ENCODE data around the gene MRPL36.
"Not testable (repeated sequence)": the region's sequence is repeated elsewhere in the genome, so short reads cannot be mapped to it uniquely, and the experiment has no call there.

MRPL36 gene

DNA sequence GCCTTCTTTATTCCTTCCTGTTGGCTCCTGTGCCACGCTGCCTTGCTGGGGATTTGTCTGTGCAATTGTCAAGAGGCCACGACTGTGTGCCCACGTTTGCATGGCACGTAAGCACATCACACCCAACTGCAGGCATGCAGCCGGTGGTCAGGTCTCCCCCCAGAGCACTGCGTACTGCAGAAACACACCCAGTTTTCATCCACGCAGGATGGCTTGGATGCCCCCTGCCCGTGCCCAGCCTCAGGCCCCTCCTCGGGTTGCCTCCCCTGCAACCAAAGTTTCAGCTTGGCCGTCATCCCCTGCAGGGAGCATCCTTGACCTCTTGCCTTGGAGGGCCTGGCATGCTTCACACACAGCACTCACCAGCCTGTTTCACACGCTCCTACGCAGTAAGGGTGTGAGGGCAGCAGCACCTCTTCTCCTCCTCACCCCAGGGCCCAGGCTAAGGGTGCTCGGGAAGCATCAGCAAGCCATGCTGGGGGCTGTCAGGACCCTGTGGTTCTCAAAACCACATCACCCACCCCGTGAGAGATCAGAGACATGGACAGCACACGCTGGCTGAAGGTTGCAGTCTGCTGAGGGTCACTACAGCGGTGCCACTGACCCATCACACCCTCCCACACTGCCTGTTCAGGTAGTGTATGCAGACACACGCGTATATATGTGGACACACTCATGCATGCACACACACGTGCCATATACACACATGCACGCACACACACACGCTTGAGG, 3.1 kb downstream of the MRPL36 start:
- DNase-seq (ENCODE audit: low read depth) = no peak

DNA sequence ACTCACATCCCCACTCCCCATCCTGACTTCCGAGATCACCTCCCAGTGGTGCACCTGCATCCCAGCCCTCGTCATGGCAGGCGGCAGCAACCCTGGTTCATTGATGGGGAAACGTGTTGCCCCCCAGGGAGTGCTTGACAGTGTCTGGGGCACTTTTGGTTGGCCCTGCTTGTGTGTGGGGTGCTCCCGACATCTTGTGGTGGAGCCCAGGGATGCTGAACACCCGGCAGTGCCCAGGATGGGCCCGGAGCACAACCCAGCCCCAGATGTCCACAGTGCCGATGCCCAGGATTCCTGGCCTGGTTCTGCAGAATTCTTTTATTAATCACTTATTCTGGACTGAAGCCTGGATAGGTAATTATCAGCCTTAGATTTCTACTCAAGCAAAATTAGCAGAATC, 3.7 kb downstream of the MRPL36 start:
- DNase-seq (ENCODE audit: low read depth) = no peak

DNA sequence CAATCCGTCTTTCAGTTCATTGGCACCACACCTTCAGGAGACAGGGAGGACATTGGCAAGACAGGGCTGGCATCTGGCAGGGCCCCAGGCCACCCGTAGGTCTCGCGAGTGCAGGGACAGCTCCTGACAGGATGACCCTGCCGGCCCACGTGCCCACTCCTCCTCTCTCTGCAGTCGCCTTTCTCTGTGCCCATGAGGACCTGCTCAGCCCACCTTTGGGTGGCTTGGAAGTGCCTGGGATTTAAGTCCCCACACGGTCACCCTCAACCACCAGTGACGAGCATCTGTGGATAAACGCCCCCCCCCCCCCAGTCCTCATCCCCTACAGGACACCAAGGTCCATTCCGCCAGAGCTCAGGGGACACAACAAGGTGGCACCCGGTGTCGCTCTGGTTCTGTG, 4.1 kb downstream of the MRPL36 start:
- no peak for DNase-seq (ENCODE audit: low read depth)

DNA sequence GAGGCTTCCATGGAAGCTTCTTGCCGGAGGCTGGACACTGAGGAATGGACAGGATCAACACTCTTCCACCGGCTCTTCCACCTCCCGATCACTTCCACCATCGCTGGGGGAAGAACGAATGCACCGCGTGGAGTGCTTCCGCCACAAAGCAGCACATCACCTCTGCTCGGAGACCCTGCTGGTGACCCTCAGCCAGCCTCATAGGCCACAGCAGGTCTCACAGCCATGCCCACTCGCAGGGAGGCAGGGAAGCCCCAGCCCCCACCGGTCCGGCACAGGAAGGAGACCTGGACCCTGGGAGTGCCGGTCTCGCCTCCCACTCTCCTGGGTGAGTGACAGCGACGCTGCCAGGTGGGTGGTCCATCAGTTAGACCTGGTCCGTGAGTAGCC, 4.7 kb downstream of the MRPL36 start:
- no peak for DNase-seq (ENCODE audit: low read depth)

GRCh38 chr5:1793966-1794900, 5.4 kb downstream of the MRPL36 start:
- no peak for DNase-seq (ENCODE audit: low read depth)

DNA sequence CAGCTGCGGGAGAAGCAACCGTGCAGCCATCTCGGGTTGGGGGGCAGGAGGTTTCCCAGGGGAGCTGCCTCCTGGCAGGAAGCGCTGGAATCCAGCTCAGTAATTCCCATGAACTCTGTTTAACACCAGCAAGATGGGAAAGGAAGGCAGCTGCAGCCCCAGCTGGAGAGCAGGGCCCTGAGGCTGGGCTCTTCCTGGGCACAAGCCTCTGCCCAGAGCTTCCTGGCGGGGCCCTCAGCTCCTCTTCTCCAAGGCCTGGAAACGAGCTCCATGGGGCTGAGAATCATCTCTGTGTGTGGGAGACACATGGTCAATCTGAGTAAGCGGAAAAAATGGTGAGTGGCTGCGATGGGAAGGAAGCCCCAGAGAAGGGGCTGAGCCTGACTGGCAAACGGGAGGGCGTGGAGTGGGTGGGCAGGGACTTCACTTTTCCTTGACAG, 6.3 kb downstream of the MRPL36 start:
- no peak for DNase-seq (ENCODE audit: low read depth)

- no peak for DNase-seq (ENCODE audit: low read depth)
Observed at GRCh38 chr5:1792842-1793266, 6.8 kb downstream of the MRPL36 start.

DNA sequence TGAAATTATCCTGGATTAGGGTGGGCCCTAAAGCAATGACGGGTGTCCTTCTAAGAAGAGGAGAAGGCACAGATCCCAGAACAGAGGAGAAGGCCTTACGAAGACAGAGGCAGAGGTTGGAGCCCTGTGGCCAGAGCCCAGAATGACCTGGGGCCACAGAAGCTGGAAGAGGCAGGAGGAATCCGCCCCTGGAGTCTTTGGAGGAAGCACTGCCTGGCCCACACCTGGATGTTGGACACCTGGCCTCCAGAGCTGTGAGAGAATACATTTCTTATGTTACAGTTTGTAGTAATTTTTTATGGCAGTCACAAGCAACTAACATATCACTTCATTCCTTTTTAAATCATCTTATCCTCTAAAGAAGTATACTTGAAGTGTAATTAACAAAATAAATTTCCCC, 8.5 kb downstream of the MRPL36 start:
- no peak for DNase-seq (ENCODE audit: low read depth)

DNA sequence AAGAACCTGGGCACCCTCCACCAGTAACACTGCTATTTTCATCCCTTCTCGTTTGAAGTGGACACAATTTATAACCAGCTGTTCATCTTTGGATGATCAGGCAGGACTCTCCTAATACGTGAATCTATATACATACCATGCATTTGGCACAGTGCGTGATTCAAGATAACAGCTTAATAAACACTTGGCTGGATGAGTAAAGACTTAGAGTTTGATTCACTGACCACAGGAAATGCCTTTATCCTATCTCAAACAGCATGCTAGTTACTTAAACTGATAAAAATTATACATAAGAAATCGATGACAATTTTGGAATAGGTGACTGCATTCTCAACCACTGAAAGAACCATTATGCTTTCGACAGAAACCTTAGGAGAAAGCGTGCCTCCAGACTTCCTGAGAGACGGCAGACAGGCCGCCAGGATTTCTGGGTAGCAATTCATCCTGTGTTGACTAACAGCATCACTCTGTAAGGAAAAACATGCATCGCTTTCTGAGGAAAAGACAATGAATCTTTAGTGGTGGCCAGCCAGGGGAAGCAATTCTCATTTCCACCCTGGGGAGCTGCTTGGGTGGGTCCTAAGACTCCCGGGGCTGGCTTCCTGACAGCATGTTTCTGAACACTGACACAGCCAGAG, 9.7 kb downstream of the MRPL36 start:
- DNase-seq (ENCODE audit: low read depth) = no peak

DNA sequence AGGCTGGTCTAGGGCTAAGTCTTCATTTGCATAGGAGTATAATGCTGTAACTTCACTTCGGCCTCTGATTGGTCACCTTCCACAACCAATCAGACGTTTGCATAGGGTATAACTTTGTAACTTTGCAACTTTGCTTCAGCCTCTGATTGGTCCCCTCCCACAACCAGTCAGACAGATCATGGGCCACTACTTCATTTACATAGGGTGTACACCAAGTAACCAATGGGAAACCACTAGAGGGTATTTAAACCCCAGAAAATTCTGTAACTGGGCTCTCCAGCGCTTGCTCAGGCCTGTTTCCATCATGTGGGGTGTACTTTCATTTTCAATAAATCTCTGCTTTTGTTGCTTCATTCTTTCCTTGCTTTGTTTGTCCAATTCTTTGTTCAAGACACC, 10.2 kb downstream of the MRPL36 start:
- not testable (repeated sequence) for DNase-seq (ENCODE audit: low read depth)

DNA sequence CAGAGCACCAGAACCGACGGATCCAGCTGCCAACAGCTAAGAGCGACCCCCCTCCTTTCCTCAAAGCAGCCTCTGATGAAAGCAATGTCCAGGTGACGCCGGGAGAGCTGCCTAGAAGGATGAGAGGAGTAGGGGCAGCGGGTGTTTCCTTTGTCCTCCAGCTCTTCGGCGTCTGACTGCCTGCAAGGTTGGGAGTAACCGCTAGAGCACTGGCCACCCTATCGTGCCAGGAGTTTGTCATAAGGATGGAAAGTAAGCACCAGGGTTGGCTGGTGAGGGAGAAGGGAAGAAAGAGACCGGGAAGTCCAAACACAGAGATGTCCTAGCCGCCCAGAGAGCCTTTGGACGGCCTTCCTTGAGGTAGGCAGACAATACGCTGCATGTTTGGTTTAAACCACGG, 10.8 kb downstream of the MRPL36 start:
- DNase-seq (ENCODE audit: low read depth) = no peak

DNA sequence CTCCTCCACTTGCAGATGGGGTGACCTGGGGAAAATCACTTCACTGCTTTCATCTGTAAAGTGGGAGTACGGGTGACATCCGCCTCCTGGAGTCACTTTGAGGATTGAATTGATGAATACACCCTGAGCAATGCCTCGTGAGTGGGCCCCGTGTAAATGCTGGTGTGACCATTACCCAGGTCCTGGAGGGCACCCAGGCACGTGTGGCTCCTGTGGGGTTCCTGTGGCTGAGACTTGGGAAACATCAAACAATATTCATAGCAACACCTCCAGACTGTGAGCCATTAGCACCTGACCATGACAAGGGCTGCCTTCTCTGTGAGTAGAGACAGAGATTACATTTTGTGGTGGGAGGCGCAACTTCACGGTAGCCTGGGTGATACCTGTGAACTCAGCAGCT, 11.4 kb downstream of the MRPL36 start:
- DNase-seq (ENCODE audit: low read depth) = no peak

DNA sequence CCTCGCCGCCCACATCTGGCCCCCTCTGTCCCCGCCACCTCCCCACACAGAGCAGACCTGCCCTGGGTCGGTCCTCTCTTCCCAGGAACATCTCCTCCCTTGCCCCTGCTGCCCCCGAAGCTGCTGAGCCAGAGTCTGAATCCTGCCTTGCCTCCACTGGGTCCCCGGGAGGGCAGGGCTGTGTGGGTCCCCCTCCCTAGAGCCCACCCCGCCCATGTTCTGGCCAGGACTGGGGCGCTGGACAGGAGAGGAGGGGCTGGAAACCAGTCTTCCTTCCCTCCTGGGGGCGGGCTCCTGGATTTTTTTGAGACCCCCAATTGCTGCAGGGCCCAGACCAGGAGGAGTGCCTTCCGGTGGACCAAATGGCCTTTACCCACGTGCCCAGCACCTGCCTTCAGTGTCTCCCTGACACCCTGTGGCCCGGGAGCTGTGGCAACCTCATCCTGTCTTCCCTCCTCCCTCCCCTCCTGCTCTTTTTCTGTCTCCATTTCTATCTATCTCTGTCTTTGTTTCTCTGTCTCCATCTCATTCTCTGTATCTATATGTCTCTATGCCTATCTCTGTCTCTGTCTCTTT, 12.1 kb downstream of the MRPL36 start:
- DNase-seq (ENCODE audit: low read depth) = no peak

GRCh38 chr5:1786621-1787471, 12.8 kb downstream of the MRPL36 start:
- no peak for DNase-seq (ENCODE audit: low read depth)

- no peak for DNase-seq (ENCODE audit: low read depth)
Observed at GRCh38 chr5:1785984-1786383, 13.7 kb downstream of the MRPL36 start.

DNA sequence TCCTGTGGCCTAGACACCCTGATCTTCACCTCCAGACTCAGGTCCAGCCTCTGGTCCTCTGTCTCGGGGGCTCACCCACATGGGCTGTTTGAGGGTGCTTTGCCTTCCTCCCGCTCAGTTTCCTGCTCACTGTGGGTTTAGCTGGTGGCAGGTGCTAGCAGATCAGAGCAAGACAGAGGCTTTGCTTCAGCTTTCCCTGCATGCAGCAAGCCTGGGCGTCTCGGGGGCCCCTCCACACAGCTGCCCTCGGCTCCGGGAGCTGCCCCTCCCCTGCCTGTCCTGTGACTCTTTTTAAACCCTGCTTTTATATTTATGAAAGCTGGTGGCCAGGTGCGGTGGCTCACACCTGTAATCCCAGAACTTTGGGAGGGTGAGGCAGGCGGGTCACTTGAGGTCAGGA, 14.6 kb downstream of the MRPL36 start:
- DNase-seq (ENCODE audit: low read depth) = no peak

DNA sequence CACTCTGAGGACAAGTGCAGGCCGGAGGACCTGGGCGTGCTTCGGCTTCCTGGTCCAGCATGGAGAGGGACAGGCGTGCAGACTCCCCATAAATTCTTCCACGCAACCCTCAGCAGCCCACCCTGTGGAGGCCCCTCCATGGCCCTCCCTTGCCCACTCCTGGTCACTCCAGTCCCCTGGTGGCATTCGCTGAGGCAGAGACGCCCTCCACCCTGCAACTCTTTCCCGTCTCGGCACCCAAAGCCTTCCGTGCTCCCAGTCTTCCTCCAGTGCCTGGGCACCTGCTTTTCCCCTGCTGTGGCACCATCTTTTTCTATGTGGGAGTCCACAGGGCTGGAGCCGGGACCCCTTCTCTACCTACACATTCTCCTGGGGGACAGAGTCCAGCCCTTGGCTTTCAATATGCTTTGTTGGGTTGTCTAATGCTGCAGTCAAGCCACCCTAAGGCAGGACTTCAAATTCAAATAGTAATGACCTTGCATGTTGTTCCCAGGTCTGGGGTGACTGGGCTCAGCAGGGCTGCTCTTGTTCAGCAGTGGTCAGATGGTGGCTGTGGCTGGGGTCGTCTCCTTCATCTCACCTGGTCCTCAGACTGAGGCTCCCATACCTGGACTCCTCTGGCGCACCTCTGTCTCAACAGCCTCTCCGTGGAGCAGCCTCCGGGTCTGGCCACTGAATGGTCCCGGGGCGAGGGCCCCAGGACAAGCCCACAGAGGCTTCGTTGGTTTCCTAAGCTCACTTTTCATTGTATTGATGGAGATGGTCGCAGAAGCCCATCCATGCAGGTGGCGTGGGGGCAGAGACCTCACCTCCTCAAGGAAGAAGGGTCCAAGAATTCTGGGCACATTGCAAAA, 15.2 kb downstream of the MRPL36 start:
- DNase-seq (ENCODE audit: low read depth) = no peak

DNA sequence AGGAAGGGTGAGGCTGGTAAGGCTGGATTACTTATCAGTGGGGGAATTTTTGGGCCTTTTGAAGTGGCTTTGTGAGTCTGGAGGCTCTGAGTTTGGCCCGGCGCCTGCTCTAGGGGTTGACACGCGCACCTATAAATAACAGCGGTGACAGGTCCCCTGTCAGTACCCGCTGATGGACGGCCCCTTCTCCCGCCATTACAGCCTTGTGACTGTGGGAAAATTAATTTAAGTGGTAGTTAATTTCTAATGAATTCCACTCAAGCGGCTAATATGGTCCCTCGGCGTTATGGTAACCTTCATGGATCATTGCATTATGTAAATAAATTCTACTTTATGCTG, 16.5 kb downstream of the MRPL36 start:
- no peak for DNase-seq (ENCODE audit: low read depth)

DNA sequence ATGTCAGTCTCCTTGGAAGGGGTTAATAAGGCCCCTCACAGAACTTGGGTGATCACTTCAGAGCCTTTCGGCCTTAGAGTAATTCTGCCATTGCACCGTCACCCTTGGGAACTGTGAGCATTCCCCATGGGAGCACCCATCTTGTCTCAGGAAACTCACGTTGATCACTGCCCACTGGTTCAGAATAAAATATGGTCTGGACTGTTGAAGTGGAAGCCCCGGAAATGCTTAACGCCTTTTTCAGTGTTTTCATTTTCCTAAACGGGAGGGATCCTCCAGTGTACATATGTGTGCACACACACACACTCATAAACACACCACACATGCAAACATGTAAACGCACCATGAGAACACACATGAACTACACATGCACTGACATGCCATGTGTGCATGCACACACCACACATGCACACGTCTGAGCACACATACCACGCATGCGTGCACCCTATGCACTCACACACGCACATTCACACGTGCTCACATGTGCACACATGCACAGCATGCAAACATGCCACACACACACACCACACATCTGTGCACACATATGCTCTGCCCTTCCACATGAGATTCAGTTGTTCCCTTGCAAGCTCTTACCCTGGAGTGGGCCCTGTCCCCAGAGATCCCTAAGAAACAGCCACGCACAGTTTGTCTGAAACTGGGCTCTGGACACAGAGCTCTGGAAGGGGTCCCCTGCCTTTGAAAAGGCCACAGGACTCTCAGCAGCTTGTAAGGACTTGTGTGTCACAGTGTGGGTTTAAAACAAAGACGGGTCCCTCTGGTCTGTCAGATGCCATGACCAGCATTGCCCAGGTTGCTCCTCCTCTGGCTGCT, 17.0 kb downstream of the MRPL36 start:
- no peak for DNase-seq (ENCODE audit: low read depth)
